HFFc6 (cell line): Measurements from ENCODE around the gene SPG7. TPM values are rescaled to one million over a fixed set of nuclear protein-coding genes. Genes with fewer than 3 reads are reported as not detected.

Experiments used
- DNase-seq: peaks from one replicate; pipeline ENCODE4 v3.0.0-alpha.2; 2018
- H3K27ac Mint-ChIP-seq: 2 replicates; pipeline ENCODE4 v1.8.0; 2020; ENCODE audit warnings: mild to moderate bottlenecking, mixed read lengths
- H3K27me3 Mint-ChIP-seq: 2 replicates; pipeline ENCODE4 v1.8.0; 2021; ENCODE audit warnings: mild to moderate bottlenecking, moderate library complexity, mixed read lengths; ENCODE audit not compliant: insufficient read depth
- H3K36me3 Mint-ChIP-seq: 2 replicates; pipeline ENCODE4 v1.8.0; 2021; ENCODE audit warnings: low read depth, mixed read lengths
- H3K4me1 Mint-ChIP-seq: 2 replicates; pipeline ENCODE4 v1.8.0; 2020; ENCODE audit warnings: low read depth, mixed read lengths
- H3K4me3 Mint-ChIP-seq: 2 replicates; pipeline ENCODE4 v1.8.0; 2020; ENCODE audit warnings: mild to moderate bottlenecking, moderate library complexity, mixed read lengths
- H3K9me3 Mint-ChIP-seq: 2 replicates; pipeline ENCODE4 v1.8.0; 2020; ENCODE audit warnings: mild to moderate bottlenecking, mixed read lengths
- CTCF ChIP-seq: fragments of 200-600 bp; sonication (generic); IDR thresholded peaks from 2 replicates; pipeline ENCODE4 v1.5.0; 2021; ENCODE audit warnings: antibody characterized with exemption, mild to moderate bottlenecking
- total RNA-seq, 6 experiments: library from RNA; stranded (reverse); fragmentation: NEBNext Ultra II Directional; extraction: Animal tissue kit (Norgen Biotek cat#: 25700); gene quantifications; 2 replicates in 1 of 6; 3 replicates in 5 of 6; pipeline ENCODE4 v1.2.3, GENCODE V29; 2021

Gene SPG7
- total RNA-seq, 6 experiments from 2014 or later: 81.5 to 97.0 (median 89.6) TPM

- no peak for DNase-seq
- no peak for TF ChIP-seq CTCF
- H3K9me3 Mint-ChIP-seq: no peaks in the 10 kb centered on the region
- no peak overlapping the region; the same call in 1 of the 2 replicates for H3K27ac Mint-ChIP-seq
- H3K4me3 Mint-ChIP-seq: no peak overlapping the region
- H3K27me3 Mint-ChIP-seq: peaks cover 5% of the 10 kb centered on the region
- H3K36me3 Mint-ChIP-seq: peaks cover 13% of the 10 kb centered on the region
- peaks cover 84% of the 10 kb centered on the region for H3K4me1 Mint-ChIP-seq
These were observed 33.1 kb upstream of the SPG7 start for GRCh38 chr16:89475144-89475543.

GRCh38 chr16:89476379-89476778 lies 31.8 kb upstream of the SPG7 start:
- Mint-ChIP-seq H3K4me1 (peaks cover 85% of the 10 kb centered on the region), H3K4me3 (no peak overlapping the region), H3K27me3 (peaks cover 9% of the 10 kb centered on the region), H3K36me3 (peaks cover 13% of the 10 kb centered on the region), H3K27ac (peak overlapping the region; percentile 41; the same call in 1 of the 2 replicates), H3K9me3 (no peaks in the 10 kb centered on the region)
- no peak for DNase-seq
- TF ChIP-seq CTCF: no peak

- H3K27me3 Mint-ChIP-seq: peaks cover 9% of the 10 kb centered on the region
- H3K4me3 Mint-ChIP-seq: no peak overlapping the region
- H3K9me3 Mint-ChIP-seq: no peaks in the 10 kb centered on the region
- peak overlapping the region; percentile 41; the same call in 1 of the 2 replicates for H3K27ac Mint-ChIP-seq
- no peak for TF ChIP-seq CTCF
- peaks cover 85% of the 10 kb centered on the region for H3K4me1 Mint-ChIP-seq
- no peak for DNase-seq
- H3K36me3 Mint-ChIP-seq: peaks cover 13% of the 10 kb centered on the region
These were observed 31.4 kb upstream of the SPG7 start for GRCh38 chr16:89476811-89477261.

GRCh38 chr16:89478576-89479221 lies 29.5 kb upstream of the SPG7 start:
- Mint-ChIP-seq H3K4me3 (peak overlapping the region; percentile 76), H3K4me1 (peaks cover 83% of the 10 kb centered on the region), H3K36me3 (peaks cover 8% of the 10 kb centered on the region), H3K27me3 (peaks cover 9% of the 10 kb centered on the region), H3K9me3 (no peaks in the 10 kb centered on the region), H3K27ac (peak overlapping the region; percentile 86)
- no peak for TF ChIP-seq CTCF
- peak; percentile 61 for DNase-seq

GRCh38 chr16:89481356-89481955 lies 26.7 kb upstream of the SPG7 start:
- no peak overlapping the region for H3K4me3 Mint-ChIP-seq
- peak overlapping the region; percentile 32; the same call in 1 of the 2 replicates for H3K27ac Mint-ChIP-seq

More at GRCh38 chr16:89481356-89481955, 26.7 kb upstream of the SPG7 start:
- Mint-ChIP-seq H3K4me1 (peaks cover 84% of the 10 kb centered on the region), H3K9me3 (no peaks in the 10 kb centered on the region), H3K36me3 (peaks cover 4% of the 10 kb centered on the region; the same call in 1 of the 2 replicates), H3K27me3 (peaks cover 9% of the 10 kb centered on the region)
- no peak for TF ChIP-seq CTCF
- DNase-seq: no peak
